Measurements from ENCODE around the gene ARHGEF4. TPM values are rescaled to one million over a fixed set of nuclear protein-coding genes. Genes with fewer than 3 reads are reported as not detected.

ARHGEF4 gene
- total RNA-seq, 1 experiment from 2014 or later, result 12.6 TPM

GRCh38 chr2:130936451-130936850 is 99.7 kb downstream of the ARHGEF4 start:
- H2AFZ ChIP-seq (ENCODE audit: low read length), result no peak overlapping the region
- H2AK5ac ChIP-seq (ENCODE audit: insufficient read length, low read length), result no peak overlapping the region
- no peaks in the 10 kb centered on the region for H3K79me2 ChIP-seq (ENCODE audit: insufficient read depth, low read length)
- no peaks in the 10 kb centered on the region for H3K27me3 ChIP-seq (ENCODE audit: insufficient read depth, low read length)
- H3K14ac ChIP-seq (ENCODE audit: insufficient read depth, low read length), result no peak overlapping the region
- Mint-ChIP-seq H3K4me3 (no peak overlapping the region), H3K36me3 (ENCODE audit: insufficient read depth in 1 of 3, low read depth in 3 of 3) (peaks cover 4 to 15% (median 6%) of the 10 kb centered on the region in 3 experiments), H3K27ac (no peak overlapping the region), H3K4me1 (peaks cover 7 to 8% of the 10 kb centered on the region in 2 experiments), H3K27me3 (ENCODE audit: low read depth) (no peaks in the 10 kb centered on the region), H3K9me3 (peaks cover 7 to 11% of the 10 kb centered on the region in 2 experiments)
- H4K91ac ChIP-seq (ENCODE audit: insufficient read length, low read depth, low read length), result no peak overlapping the region
- no peak overlapping the region for H3T11ph ChIP-seq (ENCODE audit: low read length)
- H3K79me1 ChIP-seq (ENCODE audit: insufficient read depth, low read depth, low read length, poor library complexity, severe bottlenecking), result no peaks in the 10 kb centered on the region
- no peak overlapping the region for H4K5ac ChIP-seq (ENCODE audit: insufficient read length, low read depth, low read length)
- DNase-seq, result no peak
- H3K23me2 ChIP-seq (ENCODE audit: insufficient read length, low read depth, low read length, poor library complexity, severe bottlenecking), result no peaks in the 10 kb centered on the region
- H3K4me1 ChIP-seq (ENCODE audit: insufficient read depth, low read length), result no peaks in the 10 kb centered on the region
- H3K4ac ChIP-seq (ENCODE audit: low read depth, low read length), result no peak overlapping the region
- no peaks in the 10 kb centered on the region for H4K20me1 ChIP-seq (ENCODE audit: control insufficient read depth, insufficient read depth, insufficient read length)
- TF ChIP-seq CTCF (conservative IDR thresholded peaks at IDR 0.05), result no peak
- no peak overlapping the region for H3K9ac ChIP-seq (ENCODE audit: extremely low read depth, insufficient read length, low read length)
- H3K9me3 ChIP-seq (ENCODE audit: control insufficient read depth, low read depth, low read length), result no peaks in the 10 kb centered on the region
- no peak overlapping the region for H2BK12ac ChIP-seq (ENCODE audit: insufficient read length, low read depth, low read length)
- no peak overlapping the region for H2BK120ac ChIP-seq (ENCODE audit: low read depth, low read length, poor library complexity, severe bottlenecking)
- H3K23ac ChIP-seq (ENCODE audit: insufficient read length, low read depth, low read length), result no peak overlapping the region
- H2BK20ac ChIP-seq (ENCODE audit: low read depth, low read length, poor library complexity, severe bottlenecking), result no peak overlapping the region
- H3K18ac ChIP-seq (ENCODE audit: insufficient read length, low read depth, low read length), result no peak overlapping the region
- H3K27ac ChIP-seq (ENCODE audit: insufficient read length, low read depth, low read length), result no peak overlapping the region
- H4K8ac ChIP-seq (replicated peaks; ENCODE audit: insufficient read length, low read depth, low read length), result no peak overlapping the region
- no peak overlapping the region for H2BK15ac ChIP-seq (ENCODE audit: low read depth, low read length)
- H2BK5ac ChIP-seq (ENCODE audit: insufficient read length, low read length), result no peak overlapping the region
- no peak overlapping the region for H3K56ac ChIP-seq (ENCODE audit: insufficient read length, low read depth, low read length)
- no peak overlapping the region for H3K4me2 ChIP-seq (ENCODE audit: insufficient read depth, insufficient read length, low read length)
